IMR-90 (cell line): Measurements from ENCODE around the gene SPI1. TPM values are rescaled to one million over a fixed set of nuclear protein-coding genes. Genes with fewer than 3 reads are reported as not detected.

Experiments
- ATAC-seq: fragments of 200-7000 bp; cut with Tn5 transposase; 2 replicates; pipeline ENCODE4 v1.9.1; 2020; ENCODE audit warnings: low read depth, mild to moderate bottlenecking, moderate library complexity
- BruUV-seq: library from RNA; stranded (reverse); fragments of 400-500 nt; replicated peaks from 2 replicates; lab custom pipeline; 2021; lab: Mats Ljungman, UMichigan
- CTCF ChIA-PET: fragments of 300-600 bp; formaldehyde crosslinking; extraction: SDS; loops from one replicate; lab custom pipeline; 2021; ENCODE audit warnings: antibody characterized with exemption; lab: Yijun Ruan, JAX
- POLR2A ChIA-PET: fragments of 300-600 bp; sonication (Branson Sonifier 250); formaldehyde crosslinking; loops from one replicate; lab custom pipeline; 2022; ENCODE audit warnings: antibody characterized with exemption; ENCODE audit not compliant: unreplicated experiment; lab: Charles Lee
- DNase-seq: peaks from one replicate; pipeline ENCODE4 v3.0.0; 2013
- H2AFZ ChIP-seq: replicated peaks from 2 replicates; pipeline ENCODE3; 2013; ENCODE audit warnings: low read length, mild to moderate bottlenecking; ENCODE audit not compliant: poor library complexity
- H2AK5ac ChIP-seq: 2 replicates; pipeline ENCODE4 v1.6.1; 2013; ENCODE audit warnings: low read depth, low read length, inconsistent platforms
- H2AK9ac ChIP-seq: replicated peaks from 2 replicates; pipeline ENCODE3; 2013; ENCODE audit warnings: mild to moderate bottlenecking, low read depth, low read length, moderate library complexity; ENCODE audit not compliant: poor library complexity
- H2BK120ac ChIP-seq: 2 replicates; pipeline ENCODE4 v1.6.1; 2013; ENCODE audit warnings: low read depth, low read length, inconsistent platforms
- H2BK15ac ChIP-seq: 3 replicates; pipeline ENCODE4 v1.6.1; 2013; ENCODE audit warnings: low read depth, low read length, inconsistent platforms
- H2BK20ac ChIP-seq: 2 replicates; pipeline ENCODE4 v1.6.1; 2013; ENCODE audit warnings: low read depth, mild to moderate bottlenecking, inconsistent platforms, low read length, moderate library complexity
- H2BK5ac ChIP-seq: 2 replicates; pipeline ENCODE4 v1.6.1; 2013; ENCODE audit warnings: mild to moderate bottlenecking, low read depth, low read length, inconsistent platforms; ENCODE audit not compliant: poor library complexity, severe bottlenecking
- H3K14ac ChIP-seq: replicated peaks from 2 replicates; pipeline ENCODE4 v1.6.1; 2013; ENCODE audit warnings: low read depth, low read length, inconsistent platforms
- H3K18ac ChIP-seq: 2 replicates; pipeline ENCODE4 v1.6.1; 2013; ENCODE audit warnings: low read depth, low read length, control low read depth
- H3K23ac ChIP-seq: 2 replicates; pipeline ENCODE4 v1.6.1; 2013; ENCODE audit warnings: low read depth, low read length, inconsistent platforms
- H3K27ac ChIP-seq: 2 replicates; pipeline ENCODE4 v1.5.1; 2013; ENCODE audit warnings: mild to moderate bottlenecking, control low read depth, low read length; ENCODE audit not compliant: insufficient read depth
- H3K27me3 ChIP-seq: 2 replicates; pipeline ENCODE4 v1.6.1; 2013; ENCODE audit warnings: low read length; ENCODE audit not compliant: control insufficient read depth, insufficient read depth
- H3K36me3 ChIP-seq: 2 replicates; pipeline ENCODE4 v1.6.1; 2013; ENCODE audit warnings: low read length, mixed read lengths; ENCODE audit not compliant: control insufficient read depth, insufficient read depth
- H3K4ac ChIP-seq: 2 replicates; pipeline ENCODE4 v1.6.1; 2013; ENCODE audit warnings: low read depth, low read length, inconsistent platforms
- H3K4me1 ChIP-seq: 2 replicates; pipeline ENCODE4 v1.6.1; 2013; ENCODE audit warnings: low read length, mixed read lengths; ENCODE audit not compliant: control insufficient read depth, insufficient read depth
- H3K4me2 ChIP-seq: 2 replicates; pipeline ENCODE4 v1.6.1; 2013; ENCODE audit warnings: low read depth, mild to moderate bottlenecking, control low read depth, low read length, moderate library complexity
- H3K4me3 ChIP-seq: 2 replicates; pipeline ENCODE4 v1.5.1; 2013; ENCODE audit warnings: low read depth, mild to moderate bottlenecking, control low read depth, low read length, moderate library complexity; ENCODE audit not compliant: insufficient read depth
- H3K56ac ChIP-seq: 2 replicates; pipeline ENCODE4 v1.6.1; 2013; ENCODE audit warnings: low read length, inconsistent platforms; ENCODE audit not compliant: insufficient read depth; ENCODE audit errors: extremely low read depth
- H3K79me1 ChIP-seq, 2 experiments: 2 replicates each; pipeline ENCODE4 v1.6.1; 2013; ENCODE audit warnings: low read length in 2 of 2, inconsistent platforms in 1 of 2, low read depth in 1 of 2
- H3K9ac ChIP-seq: 2 replicates; pipeline ENCODE4 v1.6.1; 2013; ENCODE audit warnings: low read depth, low read length, control low read depth
- H3K9me1 ChIP-seq: 2 replicates; pipeline ENCODE4 v1.6.1; 2013; ENCODE audit warnings: low read length, inconsistent platforms; ENCODE audit not compliant: insufficient read depth
- H3K9me3 ChIP-seq: 2 replicates; pipeline ENCODE4 v1.6.1; 2013; ENCODE audit warnings: low read length; ENCODE audit not compliant: control insufficient read depth, insufficient read depth
- H4K20me1 ChIP-seq: 2 replicates; pipeline ENCODE4 v1.6.1; 2013; ENCODE audit warnings: low read length, inconsistent platforms; ENCODE audit not compliant: insufficient read depth
- H4K5ac ChIP-seq: 2 replicates; pipeline ENCODE4 v1.6.1; 2013; ENCODE audit warnings: mild to moderate bottlenecking, low read depth, low read length, control low read depth
- H4K8ac ChIP-seq, 2 experiments: 2 replicates each; pipeline ENCODE4 v1.6.1; 2013; ENCODE audit warnings: low read depth in 2 of 2, low read length in 2 of 2, control low read depth in 1 of 2, inconsistent platforms in 1 of 2
- H4K91ac ChIP-seq: 2 replicates; pipeline ENCODE4 v1.6.1; 2013; ENCODE audit warnings: low read depth, low read length, inconsistent platforms; ENCODE audit not compliant: insufficient read depth
- BHLHE40 ChIP-seq: fragments of 150-350 bp; IDR thresholded peaks from 2 replicates; pipeline ENCODE4 v1.6.1; 2016; ENCODE audit warnings: mild to moderate bottlenecking, low read depth, low read length
- CEBPB ChIP-seq: IDR thresholded peaks from 2 replicates; pipeline ENCODE4 v1.6.1; 2012; ENCODE audit warnings: low read depth, low read length, improper control_type of control experiment
- CHD1 ChIP-seq: IDR thresholded peaks from 2 replicates; pipeline ENCODE4 v1.6.1; 2012; ENCODE audit warnings: low read depth, low read length, improper control_type of control experiment
- FOS ChIP-seq: fragments of 150-350 bp; IDR thresholded peaks from 2 replicates; pipeline ENCODE4 v1.6.1; 2016; ENCODE audit warnings: low read depth, low read length
- MAFK ChIP-seq: IDR thresholded peaks from 2 replicates; pipeline ENCODE4 v1.6.1; 2012; ENCODE audit warnings: low read depth, low read length, improper control_type of control experiment
- MAZ ChIP-seq: IDR thresholded peaks from 2 replicates; pipeline ENCODE4 v1.6.1; 2012; ENCODE audit warnings: low read depth, mild to moderate bottlenecking, low read length, improper control_type of control experiment, moderate library complexity, borderline replicate concordance
- MXI1 ChIP-seq: IDR thresholded peaks from 2 replicates; pipeline ENCODE4 v1.6.1; 2012; ENCODE audit warnings: low read depth, mild to moderate bottlenecking, low read length, moderate library complexity, borderline replicate concordance
- NFE2L2 ChIP-seq: fragments of 150-350 bp; IDR thresholded peaks from 2 replicates; pipeline ENCODE4 v1.6.1; 2016; ENCODE audit warnings: low read depth, mild to moderate bottlenecking, low read length
- RAD21 ChIP-seq: IDR thresholded peaks from 2 replicates; pipeline ENCODE4 v1.6.1; 2012; ENCODE audit warnings: low read length, improper control_type of control experiment
- RCOR1 ChIP-seq: IDR thresholded peaks from 2 replicates; pipeline ENCODE4 v1.6.1; 2012; ENCODE audit warnings: mild to moderate bottlenecking, low read length, improper control_type of control experiment; ENCODE audit not compliant: insufficient replicate concordance
- RFX5 ChIP-seq: IDR thresholded peaks from 2 replicates; pipeline ENCODE4 v1.8.0; 2012; ENCODE audit warnings: low read depth, mild to moderate bottlenecking, low read length, moderate library complexity
- WGBS, 2 experiments: methylation state at CpG; one replicate each; pipeline versions ENCODE4 v1.1.5 to v1.1.7; 2013; ENCODE audit warnings: missing lambda C conversion rate in 2 of 2; ENCODE audit not compliant: insufficient read length in 1 of 2; ENCODE audit errors: extremely low coverage in 2 of 2; 5-methylcytosine and 5-hydroxymethylcytosine counted together
- dilution Hi-C: fragments of 300-500 bp; cut with HindIII; formaldehyde crosslinking; loops from one replicate; pipeline ENCODE4 v1.14.3; 2018; ENCODE audit warnings: low sequenced_read_pairs; ENCODE audit not compliant: unreplicated experiment
- in situ Hi-C: fragments of 300-500 bp; cut with MboI; formaldehyde crosslinking; loops from 3 replicates; pipeline ENCODE4 v1.14.3; 2019; ENCODE audit warnings: low sequenced_read_pairs, inconsistent platforms, mixed read lengths
- intact Hi-C: fragments of 100-400 bp; cut with micrococcal nuclease; formaldehyde crosslinking; loops from 2 replicates; pipeline ENCODE4 v1.10.0; 2022
- polyA plus RNA-seq, 3 experiments: library from polyadenylated mRNA; depleted of rRNA; stranded (reverse); fragments of >200 nt; gene quantifications; 2 replicates each; pipeline ENCODE4 v1.2.3, GENCODE V29; 2012; ENCODE audit warnings: low replicate concordance in 1 of 3
- total RNA-seq: library from RNA; depleted of rRNA; stranded (reverse); fragments of >200 nt; gene quantifications from 2 replicates; pipeline ENCODE4 v1.2.3, GENCODE V29; 2012
- TF ChIP-seq, protein P1 (sequence below): conservative IDR thresholded peaks from 2 replicates; pipeline ENCODE4 v1.5.1; 2012; ENCODE audit warnings: mild to moderate bottlenecking, low read depth, low read length, improper control_type of control experiment
- TF ChIP-seq, protein P2 (sequence below): fragments of 150-350 bp; IDR thresholded peaks from 2 replicates; pipeline ENCODE4 v1.6.1; 2017; ENCODE audit warnings: mild to moderate bottlenecking, antibody characterized with exemption, low read length, low read depth

The SPI1 gene
- total and polyA plus RNA-seq, 2 of the 4 experiments (the other 2 are of a cell fraction): not detected

- in situ Hi-C loops (loop anchor here (25.0 kb wide), 1 partner anchor 468 kb away; no protein-coding TSS in a partner anchor), intact Hi-C loops (loop anchor here (1.0 to 2.0 kb wide), 4 partner anchors 84 to 178 kb away; partner anchors contain the start of gene MADD), dilution Hi-C loops (no loop called here)
- DNase-seq: no peak
- H3K4me2 ChIP-seq: no peak overlapping the region
- no peak overlapping the region for H3K18ac ChIP-seq
- no peaks in the 10 kb centered on the region for H3K36me3 ChIP-seq
- ATAC-seq: peak; percentile 64
- H3K27ac ChIP-seq: no peak overlapping the region
- BruUV-seq: no TSS peak
- no peak overlapping the region for H3K4me3 ChIP-seq
- TF ChIP-seq BHLHE40 (no peak), CEBPB (no peak), RCOR1 (no peak), RFX5 (no peak), MAZ (no peak), CHD1 (no peak), RAD21 (no peak), FOS (no peak), MXI1 (no peak), MAFK (no peak), NFE2L2 (no peak)
- TF ChIP-seq, protein P1, sequence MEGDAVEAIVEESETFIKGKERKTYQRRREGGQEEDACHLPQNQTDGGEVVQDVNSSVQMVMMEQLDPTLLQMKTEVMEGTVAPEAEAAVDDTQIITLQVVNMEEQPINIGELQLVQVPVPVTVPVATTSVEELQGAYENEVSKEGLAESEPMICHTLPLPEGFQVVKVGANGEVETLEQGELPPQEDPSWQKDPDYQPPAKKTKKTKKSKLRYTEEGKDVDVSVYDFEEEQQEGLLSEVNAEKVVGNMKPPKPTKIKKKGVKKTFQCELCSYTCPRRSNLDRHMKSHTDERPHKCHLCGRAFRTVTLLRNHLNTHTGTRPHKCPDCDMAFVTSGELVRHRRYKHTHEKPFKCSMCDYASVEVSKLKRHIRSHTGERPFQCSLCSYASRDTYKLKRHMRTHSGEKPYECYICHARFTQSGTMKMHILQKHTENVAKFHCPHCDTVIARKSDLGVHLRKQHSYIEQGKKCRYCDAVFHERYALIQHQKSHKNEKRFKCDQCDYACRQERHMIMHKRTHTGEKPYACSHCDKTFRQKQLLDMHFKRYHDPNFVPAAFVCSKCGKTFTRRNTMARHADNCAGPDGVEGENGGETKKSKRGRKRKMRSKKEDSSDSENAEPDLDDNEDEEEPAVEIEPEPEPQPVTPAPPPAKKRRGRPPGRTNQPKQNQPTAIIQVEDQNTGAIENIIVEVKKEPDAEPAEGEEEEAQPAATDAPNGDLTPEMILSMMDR: no peak
- TF ChIP-seq, protein P2, sequence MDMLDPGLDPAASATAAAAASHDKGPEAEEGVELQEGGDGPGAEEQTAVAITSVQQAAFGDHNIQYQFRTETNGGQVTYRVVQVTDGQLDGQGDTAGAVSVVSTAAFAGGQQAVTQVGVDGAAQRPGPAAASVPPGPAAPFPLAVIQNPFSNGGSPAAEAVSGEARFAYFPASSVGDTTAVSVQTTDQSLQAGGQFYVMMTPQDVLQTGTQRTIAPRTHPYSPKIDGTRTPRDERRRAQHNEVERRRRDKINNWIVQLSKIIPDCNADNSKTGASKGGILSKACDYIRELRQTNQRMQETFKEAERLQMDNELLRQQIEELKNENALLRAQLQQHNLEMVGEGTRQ: no peak
- no peak overlapping the region for H3K56ac ChIP-seq
- peak overlapping the region; percentile 88 for H2AFZ ChIP-seq
- 9% methylated on average over 15 of the region's 32 CpGs; no CpG with 5 or more reads in 1 of the 2 experiments for WGBS, 2 experiments
- no peak overlapping the region for H4K91ac ChIP-seq
- no peak overlapping the region for H2BK15ac ChIP-seq
- no peak overlapping the region for H3K14ac ChIP-seq
- H3K79me1 ChIP-seq: peaks cover 0 to 2% of the 10 kb centered on the region in 2 experiments; a peak in 1 of 4 replicates
- H3K27me3 ChIP-seq: no peaks in the 10 kb centered on the region
- H2AK9ac ChIP-seq: peak overlapping the region; percentile 92
- H4K5ac ChIP-seq: peak overlapping the region; percentile 42; the same call in 1 of the 2 replicates
- no peaks in the 10 kb centered on the region for H3K9me3 ChIP-seq
- CTCF ChIA-PET: interaction anchor here (0.6 to 1.3 kb wide), 8 partner anchors 17 to 185 kb away, joined by 3 to 5 read pairs (median 4); partner anchors contain the start of gene ACP2
- POLR2A ChIA-PET: no interaction called here
- H4K20me1 ChIP-seq: no peaks in the 10 kb centered on the region
- no peak overlapping the region for H2AK5ac ChIP-seq
- H3K9me1 ChIP-seq: peaks cover 20% of the 10 kb centered on the region
- H3K23ac ChIP-seq: 0 out of 2 replicates have a peak overlapping the region, but pooled peaks have one; percentile 49
- no peak overlapping the region for H3K9ac ChIP-seq
- H2BK20ac ChIP-seq: no peak overlapping the region
- 0 out of 2 replicates have a peak overlapping the region, but pooled peaks have one; percentile 32 for H3K4ac ChIP-seq
- H2BK120ac ChIP-seq: no peak overlapping the region
- H3K4me1 ChIP-seq: no peaks in the 10 kb centered on the region
- peak overlapping the region in 1 of 2 experiments; percentile 56; a peak in 1 of 4 replicates for H4K8ac ChIP-seq
- H2BK5ac ChIP-seq: no peak overlapping the region
These were observed 23.4 kb downstream of the SPI1 start for GRCh38 chr11:47354913-47355282.
